T-cell (primary cell): ENCODE data around the gene RIF1. TPM values are rescaled to one million over a fixed set of nuclear protein-coding genes. Genes with fewer than 3 reads are reported as not detected.

Experiments
- ATAC-seq, 4 experiments: fragments of 200-7000 bp in 3 of 4; fragments of 150-1000 bp in 1 of 4; cut with Tn5 transposase; replicated peaks in 1 of 4; 1 replicate in 3 of 4; 2 replicates in 1 of 4; pipeline ENCODE4 v1.10.0; 2021; ENCODE audit warnings: moderate library complexity in 3 of 4, mild to moderate bottlenecking in 2 of 4, moderate number of reproducible peaks in 1 of 4
- CTCF ChIA-PET, 2 donors: fragments of 300-600 bp; sonication (Branson Sonifier 250); formaldehyde crosslinking; loops; one replicate each; lab custom pipeline; 2022; ENCODE audit warnings: antibody characterized with exemption in 2 of 2; lab: Charles Lee
- POLR2A ChIA-PET, 2 donors: fragments of 300-600 bp; sonication (Branson Sonifier 250); formaldehyde crosslinking; loops; one replicate each; lab custom pipeline; 2022; ENCODE audit warnings: antibody characterized with exemption in 2 of 2; lab: Charles Lee
- DNase-seq, 35 experiments: peaks; one replicate each; pipeline versions ENCODE4 v3.0.0 to v3.0.0-alpha.2; 2013 to 2023
- H3K27ac ChIP-seq: one replicate; pipeline ENCODE4 v1.5.1; 2013; ENCODE audit warnings: low read length
- H3K27me3 ChIP-seq, 2 experiments: replicated peaks in 1 of 2; 1 replicate in 1 of 2; 2 replicates in 1 of 2; pipeline versions ENCODE4 v1.6.1 to v1.7.0; 2013; ENCODE audit warnings: low read length in 1 of 2, mixed read lengths in 1 of 2; ENCODE audit not compliant: control insufficient read depth in 2 of 2, insufficient read depth in 2 of 2; ENCODE audit errors: extremely low read depth in 1 of 2
- H3K36me3 ChIP-seq, 2 donors: 1 replicate in 1 of 2; 2 replicates in 1 of 2; pipeline versions ENCODE4 v1.6.1 to v1.7.0; 2013; ENCODE audit warnings: low read length in 1 of 2; ENCODE audit not compliant: control insufficient read depth in 2 of 2, insufficient read depth in 1 of 2; ENCODE audit errors: extremely low read depth in 1 of 2
- H3K4me1 ChIP-seq, 2 experiments: 1 replicate in 1 of 2; 2 replicates in 1 of 2; pipeline versions ENCODE4 v1.6.1 to v1.7.0; 2013; ENCODE audit warnings: low read length in 2 of 2, mixed read lengths in 1 of 2; ENCODE audit not compliant: insufficient read depth in 2 of 2, control insufficient read depth in 1 of 2; ENCODE audit errors: extremely low read depth in 1 of 2
- H3K4me3 ChIP-seq, 2 donors: 1 replicate in 1 of 2; 2 replicates in 1 of 2; pipeline versions ENCODE4 v1.5.1 to v1.7.0; 2013; ENCODE audit warnings: mild to moderate bottlenecking in 2 of 2, low read length in 1 of 2, moderate library complexity in 1 of 2; ENCODE audit not compliant: control insufficient read depth in 1 of 2; ENCODE audit errors: extremely low read depth in 1 of 2
- H3K9me3 ChIP-seq: 2 replicates; pipeline ENCODE4 v1.7.0; 2013
- H3K27ac Mint-ChIP-seq, 2 donors: one replicate each; pipeline ENCODE4 v1.8.0; 2020 to 2021; ENCODE audit warnings: mild to moderate bottlenecking in 2 of 2, mixed read lengths in 2 of 2
- H3K27me3 Mint-ChIP-seq, 2 donors: one replicate each; pipeline ENCODE4 v1.8.0; 2021 to 2022; ENCODE audit warnings: mixed read lengths in 2 of 2
- H3K36me3 Mint-ChIP-seq: one replicate; pipeline ENCODE4 v1.8.0; 2021; ENCODE audit warnings: mixed read lengths
- H3K4me1 Mint-ChIP-seq, 3 donors: one replicate each; pipeline ENCODE4 v1.8.0; 2020 to 2022; ENCODE audit warnings: mixed read lengths in 3 of 3, mild to moderate bottlenecking in 1 of 3
- H3K4me3 Mint-ChIP-seq, 3 donors: one replicate each; pipeline ENCODE4 v1.8.0; 2020 to 2022; ENCODE audit warnings: mild to moderate bottlenecking in 3 of 3, mixed read lengths in 3 of 3, moderate library complexity in 3 of 3
- H3K9me3 Mint-ChIP-seq, 3 donors: one replicate each; pipeline ENCODE4 v1.8.0; 2020 to 2022; ENCODE audit warnings: mixed read lengths in 3 of 3
- WGBS: methylation state at CpG from one replicate; pipeline ENCODE4 v1.1.5; 2013; ENCODE audit warnings: missing lambda C conversion rate; ENCODE audit not compliant: insufficient coverage; 5-methylcytosine and 5-hydroxymethylcytosine counted together
- total RNA-seq, 35 experiments: library from RNA in 6 of 35; stranded (reverse) in 6 of 35; fragments of 120-200 nt in 1 of 35; gene quantifications; one replicate each; pipeline versions ENCODE4 v1.2.1 to v1.2.4 and lab custom pipeline; 2013 to 2026

Gene RIF1
- total RNA-seq, 5 donors from 2014 or later (not counting 1 experiment from before 2014, with no cell fraction given) = 46.6 to 68.3 (median 58.3) TPM

- WGBS = 33% methylated on average over 2 of the region's 3 CpGs
- H3K27me3 Mint-ChIP-seq = no peaks in the 10 kb centered on the region
- ATAC-seq = peak; percentile 93 to 98 (median 94)
These were observed 14.1 kb downstream of the RIF1 start for GRCh38 chr2:151423760-151424159.

DNA sequence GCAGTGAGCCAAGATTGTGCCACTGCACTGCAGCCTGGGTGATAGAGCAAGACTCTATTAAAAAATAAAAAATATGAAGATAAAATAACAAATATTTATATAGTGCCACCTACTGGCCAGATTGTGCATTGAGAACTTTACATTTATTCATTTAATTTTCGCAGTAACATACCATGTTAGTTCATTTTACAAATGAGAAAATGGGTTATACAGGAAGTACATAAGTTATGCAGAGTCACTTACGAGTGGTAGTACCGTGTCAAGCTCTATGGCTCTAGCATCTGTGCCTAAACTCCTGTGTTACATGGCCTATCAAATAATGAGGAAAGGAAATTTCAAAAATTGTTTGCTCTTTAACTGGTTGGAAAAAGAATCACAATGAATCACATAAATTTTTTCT, 27.9 kb downstream of the RIF1 start:
- H3K9me3 Mint-ChIP-seq = no peaks in the 10 kb centered on the region
- ChIA-PET POLR2A (no interaction called here), CTCF (interaction anchor here (0.6 to 3.2 kb wide), 9 partner anchors 10 to 1843 kb away, joined by 3 to 9 read pairs (median 4); partner anchors contain the start of gene NMI (in 1 of the 2))
- peak overlapping the region in 1 of 2 donors; percentile 71 for H3K27ac Mint-ChIP-seq
- peaks cover 8 to 12% (median 9%) of the 10 kb centered on the region in 3 donors for H3K4me1 Mint-ChIP-seq
- H3K9me3 ChIP-seq = no peaks in the 10 kb centered on the region
- H3K27ac ChIP-seq = no peak overlapping the region
- H3K36me3 Mint-ChIP-seq = peaks cover 40% of the 10 kb centered on the region
- H3K4me3 ChIP-seq = no peak overlapping the region
- DNase-seq = peak in 2 of 35 experiments; percentile 22 to 54
- no peak overlapping the region for H3K4me3 Mint-ChIP-seq
- no peaks in the 10 kb centered on the region for H3K4me1 ChIP-seq
- H3K27me3 Mint-ChIP-seq = no peaks in the 10 kb centered on the region
- H3K27me3 ChIP-seq = no peaks in the 10 kb centered on the region
- whole genome bisulfite sequencing = no CpG with 5 or more reads among the region's 3 CpGs
- peak in 3 of 4 experiments; percentile 34 to 44 (median 41) for ATAC-seq
- peaks cover 13 to 67% of the 10 kb centered on the region in 2 donors for H3K36me3 ChIP-seq

More at GRCh38 chr2:151423760-151424159, 14.1 kb downstream of the RIF1 start:
- CTCF ChIA-PET = interaction anchor here in 1 of 2 donors (1.0 to 2.3 kb wide), 2 partner anchors 14 kb away, joined by 5 to 9 read pairs; partner anchors contain the start of gene RIF1
- Mint-ChIP-seq H3K4me1 (peaks cover 43 to 49% (median 45%) of the 10 kb centered on the region in 3 donors), H3K4me3 (peak overlapping the region; percentile 39 to 53 (median 52)), H3K27ac (peak overlapping the region; percentile 93 to 94), H3K36me3 (peaks cover 54% of the 10 kb centered on the region), H3K9me3 (no peaks in the 10 kb centered on the region)
- Histone ChIP-seq H3K9me3 (no peaks in the 10 kb centered on the region), H3K27ac (peak overlapping the region; percentile 48), H3K27me3 (no peaks in the 10 kb centered on the region), H3K4me3 (no peak overlapping the region), H3K4me1 (peaks cover 8% of the 10 kb centered on the region in 2 experiments), H3K36me3 (peaks cover 2 to 50% of the 10 kb centered on the region in 2 donors)
- DNase-seq = peak in 17 of 35 experiments; percentile 3 to 64 (median 17)
- POLR2A ChIA-PET = interaction anchor here in 1 of 2 donors (0.6 kb wide), 1 partner anchor 24 kb away, joined by 3 read pairs; no protein-coding TSS in a partner anchor

DNA sequence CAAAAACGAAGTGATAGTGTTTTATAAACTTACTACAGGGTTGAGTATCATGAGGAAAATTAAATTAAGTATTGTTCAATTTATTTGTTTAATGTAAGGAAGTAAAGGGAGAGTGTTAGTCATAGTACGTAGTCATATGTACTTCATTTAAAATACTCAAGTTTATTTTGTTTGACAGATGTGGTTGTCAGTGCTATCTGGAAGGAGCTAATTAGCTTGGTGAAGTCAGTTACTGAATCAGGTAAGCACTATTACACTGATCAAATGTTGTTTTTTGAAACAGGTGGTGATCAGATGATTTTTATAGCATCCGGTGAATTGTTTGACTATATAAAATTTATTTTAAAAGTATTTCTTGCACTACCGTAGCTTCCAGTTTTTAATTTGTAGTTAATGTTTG, 28.8 kb downstream of the RIF1 start:
- Histone ChIP-seq H3K4me1 (no peaks in the 10 kb centered on the region), H3K36me3 (peaks cover 13 to 62% of the 10 kb centered on the region in 2 donors), H3K9me3 (no peaks in the 10 kb centered on the region), H3K27ac (no peak overlapping the region), H3K27me3 (no peaks in the 10 kb centered on the region), H3K4me3 (no peak overlapping the region)
- Mint-ChIP-seq H3K27ac (no peak overlapping the region), H3K9me3 (no peaks in the 10 kb centered on the region), H3K27me3 (no peaks in the 10 kb centered on the region), H3K4me3 (no peak overlapping the region), H3K4me1 (peaks cover 8 to 9% (median 9%) of the 10 kb centered on the region in 3 donors), H3K36me3 (peaks cover 37% of the 10 kb centered on the region)
- DNase-seq (no peak), ATAC-seq (no peak)
- POLR2A ChIA-PET = interaction anchor here in 1 of 2 donors (0.6 kb wide), 1 partner anchor 11 kb away, joined by 3 read pairs; no protein-coding TSS in a partner anchor
- no CpG with 5 or more reads among the region's 4 CpGs for WGBS
- CTCF ChIA-PET = interaction anchor here (0.6 to 3.2 kb wide), 8 partner anchors 10 to 1844 kb away, joined by 3 to 9 read pairs (median 4); no protein-coding TSS in a partner anchor

GRCh38 chr2:151439127-151439526, 29.4 kb downstream of the RIF1 start:
- Histone ChIP-seq H3K9me3 (no peaks in the 10 kb centered on the region), H3K27me3 (no peaks in the 10 kb centered on the region), H3K4me1 (no peaks in the 10 kb centered on the region), H3K4me3 (no peak overlapping the region), H3K36me3 (peaks cover 13 to 64% of the 10 kb centered on the region in 2 donors), H3K27ac (no peak overlapping the region)
- no peak for ATAC-seq
- Mint-ChIP-seq H3K9me3 (no peaks in the 10 kb centered on the region), H3K4me1 (peaks cover 8 to 9% (median 9%) of the 10 kb centered on the region in 3 donors), H3K4me3 (no peak overlapping the region), H3K27ac (no peak overlapping the region), H3K36me3 (peaks cover 42% of the 10 kb centered on the region), H3K27me3 (no peaks in the 10 kb centered on the region)
- POLR2A ChIA-PET = interaction anchor here in 1 of 2 donors (0.6 kb wide), 1 partner anchor 12 kb away, joined by 3 read pairs; no protein-coding TSS in a partner anchor
- CTCF ChIA-PET = interaction anchor here (0.6 to 3.2 kb wide), 5 partner anchors 16 to 1844 kb away, joined by 3 to 9 read pairs (median 4); no protein-coding TSS in a partner anchor
- 95% methylated on average over 6 of the region's 13 CpGs for WGBS
- DNase-seq = no peak

GRCh38 chr2:151459358-151459757, 49.7 kb downstream of the RIF1 start:
- WGBS = no CpG with 5 or more reads among the region's 1 CpG
- CTCF ChIA-PET = interaction anchor here in 1 of 2 donors (1.0 kb wide), 1 partner anchor 22 kb away, joined by 4 read pairs; no protein-coding TSS in a partner anchor
- Mint-ChIP-seq H3K4me1 (no peaks in the 10 kb centered on the region), H3K9me3 (no peaks in the 10 kb centered on the region), H3K36me3 (peaks cover 53% of the 10 kb centered on the region), H3K27me3 (no peaks in the 10 kb centered on the region), H3K4me3 (no peak overlapping the region), H3K27ac (no peak overlapping the region)
- Histone ChIP-seq H3K4me1 (no peaks in the 10 kb centered on the region), H3K27me3 (no peaks in the 10 kb centered on the region), H3K36me3 (peaks cover 6 to 68% of the 10 kb centered on the region in 2 donors), H3K4me3 (no peak overlapping the region), H3K27ac (no peak overlapping the region), H3K9me3 (no peaks in the 10 kb centered on the region)
- POLR2A ChIA-PET = no interaction called here
- DNase-seq (no peak), ATAC-seq (no peak)

DNA sequence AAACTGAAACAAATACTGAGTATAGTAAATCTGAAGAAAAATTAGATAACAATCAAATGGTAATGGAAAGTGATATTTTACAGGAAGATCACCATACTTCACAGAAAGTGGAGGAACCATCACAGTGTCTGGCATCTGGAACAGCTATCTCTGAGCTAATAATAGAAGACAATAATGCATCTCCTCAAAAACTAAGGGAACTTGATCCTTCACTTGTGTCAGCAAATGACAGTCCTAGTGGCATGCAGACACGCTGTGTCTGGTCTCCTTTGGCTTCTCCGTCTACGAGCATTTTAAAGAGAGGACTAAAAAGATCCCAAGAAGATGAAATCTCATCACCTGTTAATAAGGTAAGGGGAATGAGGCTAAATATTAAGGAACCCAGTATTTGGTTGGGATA, 56.1 kb downstream of the RIF1 start:
- POLR2A ChIA-PET = no interaction called here
- CTCF ChIA-PET = no interaction called here
- no peaks in the 10 kb centered on the region for H3K9me3 Mint-ChIP-seq
- H3K27me3 Mint-ChIP-seq = no peaks in the 10 kb centered on the region
- H3K4me1 ChIP-seq = no peaks in the 10 kb centered on the region
- WGBS = 100% methylated on average over 2 of the region's 3 CpGs
- peaks cover under 1 to 5% (median 4%) of the 10 kb centered on the region in 3 donors for H3K4me1 Mint-ChIP-seq
- no peak overlapping the region for H3K4me3 Mint-ChIP-seq
- H3K36me3 Mint-ChIP-seq = peaks cover 83% of the 10 kb centered on the region
- peak overlapping the region in 1 of 2 donors; percentile 1 for H3K27ac Mint-ChIP-seq
- no peak for ATAC-seq
- DNase-seq = no peak
- no peak overlapping the region for H3K4me3 ChIP-seq
- no peaks in the 10 kb centered on the region for H3K9me3 ChIP-seq
- no peaks in the 10 kb centered on the region for H3K27me3 ChIP-seq
- H3K27ac ChIP-seq = no peak overlapping the region
- H3K36me3 ChIP-seq = peaks cover 3 to 71% of the 10 kb centered on the region in 2 donors
